OCI-LY3 (cell line): ENCODE data around the gene PATZ1.
A peak's percentile ranks its signal among the peaks of the same experiment; 100 is the strongest.

ENCODE experiments used
- H2AFZ ChIP-seq: fragments of 200-600, 300-600 bp; shearing (Covaris generic); 2 replicates; pipeline ENCODE4 v1.6.0; 2014; ENCODE audit warnings: antibody characterized with exemption, low read depth, low read length
- H3K27ac ChIP-seq: fragments of 200-600, 300-600 bp; sonication (generic); 2 replicates; pipeline ENCODE4 v1.5.1; 2014; ENCODE audit warnings: mild to moderate bottlenecking, low read length, moderate library complexity, mixed read lengths
- H3K27me3 ChIP-seq: fragments of 200-600, 300-600 bp; sonication (generic); 2 replicates; pipeline ENCODE4 v1.6.1; 2014; ENCODE audit warnings: low read depth, low read length, mixed read lengths
- H3K36me3 ChIP-seq: fragments of 200-600, 300-600 bp; sonication (generic); replicated peaks from 2 replicates; pipeline ENCODE3; 2014; ENCODE audit warnings: low read depth, low read length, mixed read lengths
- H3K4me1 ChIP-seq: fragments of 300-600, 200-600 bp; sonication (generic); 2 replicates; pipeline ENCODE4 v1.6.1; 2014; ENCODE audit warnings: low read length, mixed read lengths
- H3K4me2 ChIP-seq: fragments of 200-600, 300-600 bp; sonication (generic); 2 replicates; pipeline ENCODE4 v1.6.1; 2014; ENCODE audit warnings: low read length, mixed read lengths
- H3K4me3 ChIP-seq: fragments of 300-600, 200-600 bp; sonication (generic); 2 replicates; pipeline ENCODE4 v1.5.1; 2014; ENCODE audit warnings: antibody characterized with exemption, mild to moderate bottlenecking, low read length, moderate library complexity
- H3K79me2 ChIP-seq: fragments of 300-600, 200-600 bp; shearing (Covaris generic); 2 replicates; pipeline ENCODE4 v1.6.1; 2014; ENCODE audit warnings: mild to moderate bottlenecking, low read length, mixed read lengths
- H3K9ac ChIP-seq: fragments of 300-600, 200-600 bp; shearing (Covaris generic); 2 replicates; pipeline ENCODE4 v1.6.0; 2014; ENCODE audit warnings: mild to moderate bottlenecking, low read length, moderate library complexity
- H3K9me3 ChIP-seq: fragments of 200-600, 300-600 bp; shearing (Covaris generic); 2 replicates; pipeline ENCODE4 v1.6.1; 2014; ENCODE audit warnings: low read length, mixed read lengths; ENCODE audit not compliant: insufficient read depth
- H4K20me1 ChIP-seq: fragments of 200-600, 300-600 bp; sonication (generic); 2 replicates; pipeline ENCODE4 v1.6.1; 2016; ENCODE audit warnings: low read length, mixed read lengths; ENCODE audit not compliant: insufficient read depth
- EZH2phosphoT487 ChIP-seq: fragments of 200-600 bp; shearing (Covaris generic); IDR thresholded peaks from 2 replicates; pipeline ENCODE4 v1.6.1; 2018; ENCODE audit warnings: antibody characterized with exemption, mixed run types, low read depth
- TF ChIP-seq, protein P1 (sequence below): fragments of 200-600, 300-600 bp; sonication (generic); IDR thresholded peaks from 2 replicates; pipeline ENCODE4 v1.5.1; 2014; ENCODE audit warnings: antibody characterized with exemption, low read length, low read depth

The PATZ1 gene

DNA sequence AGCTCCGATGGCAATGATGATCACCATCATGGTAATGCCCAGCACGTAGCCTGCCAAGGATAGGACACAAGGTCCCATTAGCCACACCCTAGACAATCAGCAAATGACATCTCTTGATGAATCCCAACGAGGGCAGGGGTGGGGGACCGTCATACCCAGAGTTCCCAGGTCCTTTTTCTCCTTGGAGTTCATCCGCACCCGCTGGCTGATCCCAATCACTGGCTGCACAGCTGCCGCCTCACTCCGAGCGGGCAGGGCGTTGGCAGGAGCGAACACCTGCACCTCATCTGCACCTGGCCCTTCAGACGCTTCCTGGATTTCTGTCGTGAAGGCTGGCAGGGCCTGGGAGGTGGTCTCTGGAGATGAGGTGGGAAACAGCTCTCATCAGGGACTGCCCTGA, 56.8 kb downstream of the PATZ1 start:
- TF ChIP-seq, protein P1, sequence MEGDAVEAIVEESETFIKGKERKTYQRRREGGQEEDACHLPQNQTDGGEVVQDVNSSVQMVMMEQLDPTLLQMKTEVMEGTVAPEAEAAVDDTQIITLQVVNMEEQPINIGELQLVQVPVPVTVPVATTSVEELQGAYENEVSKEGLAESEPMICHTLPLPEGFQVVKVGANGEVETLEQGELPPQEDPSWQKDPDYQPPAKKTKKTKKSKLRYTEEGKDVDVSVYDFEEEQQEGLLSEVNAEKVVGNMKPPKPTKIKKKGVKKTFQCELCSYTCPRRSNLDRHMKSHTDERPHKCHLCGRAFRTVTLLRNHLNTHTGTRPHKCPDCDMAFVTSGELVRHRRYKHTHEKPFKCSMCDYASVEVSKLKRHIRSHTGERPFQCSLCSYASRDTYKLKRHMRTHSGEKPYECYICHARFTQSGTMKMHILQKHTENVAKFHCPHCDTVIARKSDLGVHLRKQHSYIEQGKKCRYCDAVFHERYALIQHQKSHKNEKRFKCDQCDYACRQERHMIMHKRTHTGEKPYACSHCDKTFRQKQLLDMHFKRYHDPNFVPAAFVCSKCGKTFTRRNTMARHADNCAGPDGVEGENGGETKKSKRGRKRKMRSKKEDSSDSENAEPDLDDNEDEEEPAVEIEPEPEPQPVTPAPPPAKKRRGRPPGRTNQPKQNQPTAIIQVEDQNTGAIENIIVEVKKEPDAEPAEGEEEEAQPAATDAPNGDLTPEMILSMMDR = no peak
- no peak for TF ChIP-seq EZH2phosphoT487
- no peaks in the 10 kb centered on the region for H4K20me1 ChIP-seq
- no peaks in the 10 kb centered on the region for H3K9me3 ChIP-seq
- no peaks in the 10 kb centered on the region for H3K36me3 ChIP-seq
- H2AFZ ChIP-seq = no peak overlapping the region
- peak overlapping the region; percentile 80 for H3K4me3 ChIP-seq
- H3K27ac ChIP-seq = peak overlapping the region; percentile 34; the same call in 1 of the 2 replicates
- no peaks in the 10 kb centered on the region for H3K27me3 ChIP-seq
- peak overlapping the region; percentile 43; the same call in 1 of the 2 replicates for H3K9ac ChIP-seq
- H3K4me1 ChIP-seq = peaks cover 34% of the 10 kb centered on the region
- no peaks in the 10 kb centered on the region for H3K79me2 ChIP-seq
- H3K4me2 ChIP-seq = peak overlapping the region; percentile 83

DNA sequence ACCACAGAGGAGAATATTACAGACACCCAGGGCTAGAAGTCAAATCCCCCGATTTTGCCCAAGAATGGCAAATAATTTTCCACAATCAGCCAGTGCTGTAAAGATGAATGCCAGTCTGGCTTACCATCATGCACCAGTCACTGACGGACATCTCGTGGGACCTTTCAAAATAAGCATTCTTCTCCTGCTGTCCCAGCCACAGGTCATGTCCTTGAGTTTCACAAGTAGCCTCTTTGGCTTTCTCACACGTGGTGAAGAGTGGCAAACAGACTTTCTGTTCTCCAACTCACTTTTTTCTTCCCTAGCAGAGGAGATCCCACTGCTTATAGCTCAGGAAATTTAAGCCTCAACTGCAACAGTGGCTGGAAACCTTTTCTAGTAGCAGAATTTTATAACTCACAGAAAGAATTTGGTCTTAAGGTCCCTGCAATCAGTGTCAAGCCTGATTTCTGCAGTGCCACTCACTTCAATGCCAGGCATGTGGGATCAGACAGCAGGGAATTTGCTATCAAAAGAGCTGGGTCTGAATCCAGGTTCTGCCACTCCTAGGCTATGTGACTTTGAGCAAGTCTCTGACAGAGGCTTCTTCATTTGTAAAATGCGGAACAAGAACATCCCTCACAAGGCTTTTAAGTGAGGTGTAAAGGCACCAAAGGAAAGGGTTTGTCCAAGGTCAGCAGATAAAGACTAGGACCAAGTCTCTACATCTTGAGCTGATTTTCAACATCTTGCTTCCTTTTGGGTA, 57.5 kb downstream of the PATZ1 start:
- peaks cover 34% of the 10 kb centered on the region for H3K4me1 ChIP-seq

DNA sequence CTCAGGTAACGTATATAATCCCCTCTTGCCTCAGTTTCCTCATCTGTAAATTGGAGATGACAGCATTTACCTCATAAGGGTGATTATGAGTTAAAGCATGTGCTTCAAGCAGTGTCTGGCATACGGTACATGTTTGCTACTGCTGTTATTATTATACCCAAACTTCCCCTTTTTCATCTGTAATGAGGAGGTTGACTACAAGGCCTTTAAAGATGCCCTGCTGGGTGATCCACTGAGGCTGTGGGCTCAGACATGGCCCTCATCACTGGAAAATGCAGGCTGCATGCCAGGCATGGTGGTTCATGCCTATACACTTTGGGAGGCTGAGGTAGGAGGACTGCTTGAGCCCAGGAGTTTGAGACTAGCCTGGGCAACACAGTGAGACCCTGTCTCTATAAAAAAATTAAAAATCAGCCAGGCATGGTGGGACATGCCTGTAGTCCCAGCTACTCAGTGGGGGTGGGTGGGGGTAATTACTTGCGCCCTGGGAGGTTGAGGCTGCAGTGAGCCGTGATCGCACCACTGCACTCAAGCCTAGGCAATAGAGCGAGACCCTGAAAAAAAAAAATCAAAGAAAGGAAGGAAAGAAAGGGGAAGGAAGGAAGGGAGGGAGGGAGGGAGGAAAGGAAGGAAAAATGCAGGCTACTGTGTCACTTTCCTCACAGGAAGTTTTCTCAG, 58.2 kb downstream of the PATZ1 start:
- peaks cover 34% of the 10 kb centered on the region for H3K4me1 ChIP-seq
- H3K9me3 ChIP-seq = no peaks in the 10 kb centered on the region

More for the DNA sequence above, 57.5 kb downstream of the PATZ1 start:
- Histone ChIP-seq H3K4me3 (no peak overlapping the region), H4K20me1 (no peaks in the 10 kb centered on the region), H3K27ac (no peak overlapping the region), H3K36me3 (no peaks in the 10 kb centered on the region), H3K79me2 (no peaks in the 10 kb centered on the region), H2AFZ (no peak overlapping the region), H3K9ac (no peak overlapping the region), H3K4me2 (no peak overlapping the region), H3K27me3 (no peaks in the 10 kb centered on the region), H3K9me3 (no peaks in the 10 kb centered on the region)
- TF ChIP-seq, protein P1 = no peak
- TF ChIP-seq EZH2phosphoT487 = no peak

More for the DNA sequence above, 58.2 kb downstream of the PATZ1 start:
- H3K36me3 ChIP-seq = no peaks in the 10 kb centered on the region
- no peak for TF ChIP-seq EZH2phosphoT487
- TF ChIP-seq, protein P1 = no peak
- no peaks in the 10 kb centered on the region for H3K79me2 ChIP-seq
- no peak overlapping the region for H3K27ac ChIP-seq
- no peak overlapping the region for H3K4me2 ChIP-seq
- no peak overlapping the region for H3K4me3 ChIP-seq
- H2AFZ ChIP-seq = no peak overlapping the region
- H3K9ac ChIP-seq = no peak overlapping the region
- no peaks in the 10 kb centered on the region for H4K20me1 ChIP-seq
- no peaks in the 10 kb centered on the region for H3K27me3 ChIP-seq
